ENCODE results near the gene MTTP. TPM values are rescaled to one million over a fixed set of nuclear protein-coding genes. Genes with fewer than 3 reads are reported as not detected.

Gene MTTP
- total RNA-seq, 4 donors from 2014 or later: 0.50 to 0.67 TPM; not detected in 2

DNA sequence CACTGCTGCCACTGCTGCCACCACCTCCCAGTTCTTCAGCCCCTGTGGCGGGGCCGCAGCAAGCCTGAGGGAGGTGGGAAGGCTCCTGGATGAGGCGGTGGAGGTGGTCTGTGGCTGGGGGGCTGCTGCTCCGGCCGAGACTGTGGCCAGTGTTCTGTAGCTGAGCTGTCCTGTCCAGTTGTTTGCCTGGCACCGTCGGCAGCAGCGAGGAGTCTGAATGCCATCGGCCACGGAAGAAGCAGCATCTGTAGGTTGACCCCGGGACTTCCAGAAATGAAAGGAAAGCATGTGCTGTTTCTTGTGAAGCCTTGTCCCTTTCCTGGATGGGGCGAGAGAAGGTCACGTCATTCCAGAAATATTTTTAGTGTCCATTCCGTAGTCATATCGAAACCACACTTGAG is 79.7 kb downstream of the MTTP start:
- Histone ChIP-seq H3K36me3 (no peaks in the 10 kb centered on the region), H3K4me1 (peaks cover 0 to 12% of the 10 kb centered on the region in 2 donors), H3K27ac (no peak overlapping the region), H3K27me3 (no peaks in the 10 kb centered on the region), H3K9me3 (no peaks in the 10 kb centered on the region), H3K4me3 (replicated peaks in 1 of 3) (no peak overlapping the region)
- intact Hi-C loops (cut with DNase I): no loop called here
- TF ChIP-seq, protein P1, sequence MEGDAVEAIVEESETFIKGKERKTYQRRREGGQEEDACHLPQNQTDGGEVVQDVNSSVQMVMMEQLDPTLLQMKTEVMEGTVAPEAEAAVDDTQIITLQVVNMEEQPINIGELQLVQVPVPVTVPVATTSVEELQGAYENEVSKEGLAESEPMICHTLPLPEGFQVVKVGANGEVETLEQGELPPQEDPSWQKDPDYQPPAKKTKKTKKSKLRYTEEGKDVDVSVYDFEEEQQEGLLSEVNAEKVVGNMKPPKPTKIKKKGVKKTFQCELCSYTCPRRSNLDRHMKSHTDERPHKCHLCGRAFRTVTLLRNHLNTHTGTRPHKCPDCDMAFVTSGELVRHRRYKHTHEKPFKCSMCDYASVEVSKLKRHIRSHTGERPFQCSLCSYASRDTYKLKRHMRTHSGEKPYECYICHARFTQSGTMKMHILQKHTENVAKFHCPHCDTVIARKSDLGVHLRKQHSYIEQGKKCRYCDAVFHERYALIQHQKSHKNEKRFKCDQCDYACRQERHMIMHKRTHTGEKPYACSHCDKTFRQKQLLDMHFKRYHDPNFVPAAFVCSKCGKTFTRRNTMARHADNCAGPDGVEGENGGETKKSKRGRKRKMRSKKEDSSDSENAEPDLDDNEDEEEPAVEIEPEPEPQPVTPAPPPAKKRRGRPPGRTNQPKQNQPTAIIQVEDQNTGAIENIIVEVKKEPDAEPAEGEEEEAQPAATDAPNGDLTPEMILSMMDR (IDR thresholded peaks at IDR 0.05): no peak
- no peak for DNase-seq
- WGBS, 2 donors: 89 to 91% methylated on average over 12 to 15 of the region's 15 CpGs

DNA sequence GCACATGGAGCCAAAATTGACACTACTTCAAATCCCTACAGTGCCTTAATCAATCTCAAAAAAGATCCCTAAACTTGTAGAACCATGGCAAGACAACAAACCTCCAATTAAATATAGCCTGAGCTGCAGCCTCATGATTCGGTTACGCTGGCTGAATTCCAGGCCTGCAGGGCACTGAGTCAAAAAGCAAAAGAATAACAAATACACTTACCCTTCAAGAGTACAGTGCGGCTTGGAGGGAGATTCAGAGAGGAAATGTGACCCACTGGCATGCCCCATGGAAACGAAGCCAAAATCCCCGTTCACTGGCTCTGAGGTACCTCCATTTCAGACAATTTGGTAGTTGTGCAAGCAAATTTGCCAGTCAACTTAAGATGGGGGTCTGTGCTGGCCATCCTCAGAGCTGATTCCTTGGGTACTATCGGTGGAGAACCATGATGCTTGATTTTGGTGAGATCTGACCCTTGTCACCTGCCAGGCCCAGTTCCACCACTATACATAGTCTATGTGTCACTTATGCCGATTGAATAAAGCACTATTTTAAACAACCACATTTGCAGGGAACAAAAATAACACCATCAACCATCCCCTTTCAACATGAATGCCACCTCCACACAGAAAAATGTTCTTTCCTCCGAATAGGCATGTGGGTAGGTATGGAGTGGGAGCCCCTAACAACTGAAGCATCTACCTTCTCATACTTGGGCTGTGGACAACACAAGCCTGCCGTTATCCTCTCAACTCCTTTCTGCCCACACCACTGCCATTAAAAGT is 80.9 kb downstream of the MTTP start:
- H3K27me3 ChIP-seq: no peaks in the 10 kb centered on the region
- 49% methylated on average over 9 of the region's 9 CpGs for WGBS, 2 donors
- TF ChIP-seq POLR2A (IDR thresholded peaks at IDR 0.05): no peak
- TF ChIP-seq, protein P1 (IDR thresholded peaks at IDR 0.05): no peak
- peak overlapping the region in 2 of 3 donors; percentile 17 to 23 for H3K27ac ChIP-seq
- intact Hi-C loops (cut with DNase I): no loop called here
- peaks cover 0 to 12% of the 10 kb centered on the region in 2 donors for H3K4me1 ChIP-seq
- H3K36me3 ChIP-seq: no peaks in the 10 kb centered on the region
- H3K4me3 ChIP-seq (replicated peaks in 1 of 3): no peak overlapping the region
- DNase-seq: peak; percentile 72 to 90
- no peaks in the 10 kb centered on the region for H3K9me3 ChIP-seq

DNA sequence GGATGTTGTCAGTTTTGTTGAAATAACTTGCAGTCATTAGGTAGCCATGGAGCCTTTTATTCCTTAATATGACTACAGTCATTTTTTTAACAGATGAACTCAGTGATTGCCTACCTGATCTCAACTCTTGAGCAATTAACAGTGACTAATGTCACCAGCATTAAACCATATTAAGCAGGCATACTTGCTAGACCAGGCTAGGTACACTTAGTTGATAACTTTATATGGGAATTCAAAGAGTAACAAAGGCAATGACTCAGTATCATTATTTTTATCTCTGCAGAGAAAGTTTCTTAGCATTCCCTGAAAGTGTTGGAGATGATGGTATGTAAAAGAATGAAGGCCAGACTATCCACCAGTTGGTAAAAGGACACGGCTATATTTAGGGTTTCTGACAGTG is 83.2 kb downstream of the MTTP start, which contains the start of gene C4orf54:
Gene C4orf54, minus strand, starts transcription at position 31 of the 400 bp plus-strand sequence. CDS start 3,180 bp downstream, outside the sequence.
- H3K36me3 ChIP-seq: no peaks in the 10 kb centered on the region
- H3K27ac ChIP-seq: no peak within 1 kb of the TSS
- no peak for DNase-seq
- H3K27me3 ChIP-seq: no peaks in the 10 kb centered on the region
- TF ChIP-seq, protein P1 (IDR thresholded peaks at IDR 0.05): no peak
- no peak for TF ChIP-seq POLR2A (IDR thresholded peaks at IDR 0.05)
- H3K9me3 ChIP-seq: no peaks in the 10 kb centered on the region
- WGBS, 2 donors: 94 to 98% methylated on average over 1 of the region's 1 CpG
- no peak within 1 kb of the TSS for H3K4me3 ChIP-seq (replicated peaks in 1 of 3)
- H3K4me1 ChIP-seq: peaks cover 0 to 12% of the 10 kb centered on the region in 2 donors
- intact Hi-C loops (cut with DNase I): no loop called here

DNA sequence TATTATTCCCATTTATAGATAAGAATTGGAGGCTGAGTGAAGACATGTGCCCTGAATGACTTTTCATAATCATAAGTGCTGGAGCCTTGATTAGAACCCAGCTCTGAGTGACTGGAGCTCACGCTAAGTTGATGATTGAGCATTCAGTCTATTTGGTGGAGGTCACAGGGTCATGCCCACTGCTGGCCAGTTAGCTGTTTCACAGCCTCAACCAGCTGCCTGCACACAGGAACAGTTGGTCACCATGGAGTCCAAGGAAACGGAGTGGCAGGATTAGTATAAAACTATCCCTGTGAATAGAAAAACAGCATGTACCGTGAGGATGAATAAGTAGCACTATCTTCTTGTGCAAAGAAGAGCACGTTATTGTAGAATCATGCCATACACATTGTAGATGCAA is 84.0 kb downstream of the MTTP start:
- Histone ChIP-seq H3K9me3 (no peaks in the 10 kb centered on the region), H3K4me3 (replicated peaks in 1 of 3) (no peak overlapping the region), H3K27ac (no peak overlapping the region), H3K4me1 (peaks cover 0 to 12% of the 10 kb centered on the region in 2 donors), H3K27me3 (no peaks in the 10 kb centered on the region), H3K36me3 (no peaks in the 10 kb centered on the region)
- DNase-seq: no peak
- 85 to 94% methylated on average over 4 of the region's 4 CpGs for WGBS, 2 donors
- intact Hi-C loops (cut with DNase I): no loop called here
- TF ChIP-seq, protein P1 (IDR thresholded peaks at IDR 0.05): no peak
- TF ChIP-seq POLR2A (IDR thresholded peaks at IDR 0.05): no peak

DNA sequence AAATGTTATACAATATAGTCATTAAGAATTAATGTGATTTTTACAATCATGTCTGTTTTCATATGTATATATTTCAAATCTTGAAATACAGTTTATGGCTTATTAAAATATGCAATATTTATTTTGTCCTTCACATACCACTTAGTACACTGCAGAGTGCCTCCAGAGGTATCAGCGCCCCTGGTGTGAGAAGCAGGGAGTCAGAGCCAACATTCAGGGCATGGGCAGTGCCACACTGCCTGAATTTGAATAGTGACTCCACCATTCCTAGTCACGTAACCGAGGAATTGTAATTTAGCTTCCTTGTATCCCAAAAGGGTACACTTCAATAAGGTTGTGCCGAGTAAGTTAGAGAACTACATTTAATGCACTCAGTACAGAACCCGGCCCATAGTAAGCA is 87.3 kb downstream of the MTTP start:
- Histone ChIP-seq H3K27ac (no peak overlapping the region), H3K36me3 (no peaks in the 10 kb centered on the region), H3K9me3 (no peaks in the 10 kb centered on the region), H3K4me1 (peaks cover 13 to 21% of the 10 kb centered on the region in 2 donors), H3K27me3 (no peaks in the 10 kb centered on the region), H3K4me3 (replicated peaks in 1 of 3) (no peak overlapping the region)
- no peak for DNase-seq
- 92 to 96% methylated on average over 5 of the region's 5 CpGs for WGBS, 2 donors
- no peak for TF ChIP-seq POLR2A (IDR thresholded peaks at IDR 0.05)
- TF ChIP-seq, protein P1 (IDR thresholded peaks at IDR 0.05): no peak
- intact Hi-C loops (cut with DNase I): no loop called here

Measured in thyroid gland (tissue), 4 donors.